Adrenal gland (tissue), 12 donors: ENCODE results near the gene LRRC46. TPM values are rescaled to one million over a fixed set of nuclear protein-coding genes. Genes with fewer than 3 reads are reported as not detected.

Experiments used
- DNase-seq, 7 donors: peaks; one replicate each; pipeline ENCODE4 v3.0.0-alpha.2; 2019 to 2020
- H3K27ac ChIP-seq, 5 donors: fragments of 200-600 bp; sonication (generic) in 4 of 5; 1 replicate in 3 of 5; 2 replicates in 2 of 5; pipeline versions ENCODE4 v1.5.1 to v1.8.0; 2016 to 2020; ENCODE audit warnings: mild to moderate bottlenecking in 1 of 5
- H3K27me3 ChIP-seq: fragments of 200-600 bp; 2 replicates; pipeline ENCODE4 v1.8.0; 2021
- H3K36me3 ChIP-seq, 2 donors: fragments of 200-600 bp; replicated peaks in 1 of 2; 1 replicate in 1 of 2; 2 replicates in 1 of 2; pipeline versions ENCODE4 v1.5.1 to v1.8.0; 2018 to 2022
- H3K4me1 ChIP-seq, 2 donors: fragments of 200-600 bp; replicated peaks in 1 of 2; 1 replicate in 1 of 2; 2 replicates in 1 of 2; pipeline versions ENCODE4 v1.5.1 to v1.8.0; 2018 to 2021
- H3K4me3 ChIP-seq, 4 donors: fragments of 200-600 bp; sonication (generic) in 3 of 4; one replicate each; pipeline ENCODE4 v1.5.1; 2016 to 2018
- H3K9me3 ChIP-seq, 3 donors: fragments of 200-600 bp; sonication (generic) in 1 of 3; replicated peaks in 1 of 3; 1 replicate in 2 of 3; 2 replicates in 1 of 3; pipeline versions ENCODE4 v1.5.1 to v1.8.0; 2016 to 2021
- CTCF ChIP-seq, 6 experiments: fragments of 450-650 bp in 4 of 6; fragments of 200-600 bp in 2 of 6; sonication (generic) in 1 of 6; IDR thresholded peaks; 1 replicate in 5 of 6; 2 replicates in 1 of 6; pipeline versions ENCODE4 v1.5.1 to v1.8.0; 2016 to 2021; ENCODE audit warnings: antibody characterized with exemption in 6 of 6, mild to moderate bottlenecking in 2 of 6, moderate library complexity in 1 of 6
- POLR2A ChIP-seq, 2 donors: fragments of 450-650 bp; IDR thresholded peaks; one replicate each; pipeline ENCODE4 v1.6.1; 2017; ENCODE audit warnings: antibody characterized with exemption in 2 of 2, mild to moderate bottlenecking in 2 of 2, moderate library complexity in 1 of 2
- WGBS, 4 donors: extraction: QIAGEN DNeasy Blood & Tissue Kit in 2 of 4; methylation state at CpG; one replicate each; pipeline versions ENCODE4 v1.1.5 to v1.1.7; 2013 to 2017; 5-methylcytosine and 5-hydroxymethylcytosine counted together
- intact Hi-C, 2 donors: fragments of 100-400 bp; cut with DNase I; formaldehyde crosslinking; loops; one replicate each; pipeline versions ENCODE4 v1.14.1 to v1.15.0; 2022 to 2023
- polyA plus RNA-seq, 3 donors: library from polyadenylated mRNA; stranded (reverse); fragments of 200-250 nt in 2 of 3; fragments of 350-450 nt in 1 of 3; fragmentation: Illumina TruSeq in 1 of 3; extraction: RNeasy Lipid Tissue Mini Kit (QIAGEN cat#74804) in 1 of 3; gene quantifications; one replicate each; pipeline ENCODE4 v1.2.3, GENCODE V29; 2013 to 2014
- total RNA-seq, 9 donors: library from RNA; depleted of rRNA in 4 of 9; stranded (reverse); fragments of >200 nt in 4 of 9; fragments of 120-200 nt in 1 of 9; fragmentation: NEBNext Ultra II Directional in 1 of 9; extraction: Animal tissue kit (Norgen Biotek cat#: 25700) in 1 of 9; gene quantifications; one replicate each; pipeline versions ENCODE4 v1.1.0 to v1.2.4, GENCODE V29; 2013 to 2023
- donor health status: healthy with polysubstance abuse.
- donor health status: Bipolar disorder and iron deficiency.
- donor health status: DM: yes; HTN: yes; CAD: no.
- donor health status: DM: no; HTN: no; CAD: no.
- donor health status: DM: no; HTN: no; CAD: no.
- donor health status: DM: yes; HTN: yes; CAD: no.

Gene LRRC46
- total and polyA plus RNA-seq, 12 donors: 0.11 to 2.3 (median 0.61) TPM; not detected in 3

GRCh38 chr17:47878203-47879027 lies 46.9 kb downstream of the LRRC46 start:
- WGBS, 4 donors: 73 to 80% (median 74%) methylated on average over 8 to 10 of the region's 10 CpGs
- no peaks in the 10 kb centered on the region for H3K36me3 ChIP-seq
- peaks cover 5% of the 10 kb centered on the region for H3K27me3 ChIP-seq
- no peaks in the 10 kb centered on the region for H3K9me3 ChIP-seq
- DNase-seq: no peak
- intact Hi-C loops: no loop called here
- no peak for TF ChIP-seq POLR2A (IDR thresholded peaks at IDR 0.05)
- no peak for TF ChIP-seq CTCF (IDR thresholded peaks at IDR 0.05)
- no peak overlapping the region for H3K4me3 ChIP-seq
- peaks cover 3 to 11% of the 10 kb centered on the region in 2 donors for H3K4me1 ChIP-seq
- no peak overlapping the region for H3K27ac ChIP-seq

DNA sequence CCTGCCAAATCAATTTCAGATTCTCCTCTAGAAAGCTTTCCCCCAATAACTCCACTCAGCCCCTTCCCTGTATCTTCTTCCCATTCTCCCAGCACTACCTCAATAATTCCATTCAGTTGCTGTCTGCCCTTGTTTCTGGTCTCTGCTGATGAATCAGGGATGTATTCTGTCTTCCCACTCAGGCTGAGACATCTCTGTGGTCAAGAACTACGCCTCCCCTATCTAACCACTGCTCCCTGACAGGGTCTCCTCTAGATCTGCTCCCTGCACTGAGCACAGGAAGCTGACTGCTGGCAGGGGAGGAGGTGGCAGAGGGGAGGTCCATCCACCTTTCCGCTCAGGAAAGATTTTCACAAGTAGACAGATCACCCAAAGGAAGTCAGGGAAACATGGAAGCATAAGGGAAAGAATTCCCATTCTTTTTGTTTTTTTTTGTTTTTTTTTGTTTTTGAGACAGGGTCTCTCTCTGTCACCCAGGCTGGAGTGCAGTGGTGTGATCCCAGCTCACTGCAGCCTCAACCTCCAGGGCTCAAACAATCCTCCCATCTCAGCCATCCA lies 47.6 kb downstream of the LRRC46 start:
- Histone ChIP-seq H3K27ac (no peak overlapping the region), H3K27me3 (peaks cover 5% of the 10 kb centered on the region), H3K9me3 (no peaks in the 10 kb centered on the region), H3K36me3 (no peaks in the 10 kb centered on the region), H3K4me3 (no peak overlapping the region), H3K4me1 (peaks cover 7 to 18% of the 10 kb centered on the region in 2 donors)
- TF ChIP-seq POLR2A (IDR thresholded peaks at IDR 0.05) (no peak), CTCF (IDR thresholded peaks at IDR 0.05) (no peak)
- intact Hi-C loops: no loop called here
- WGBS, 4 donors: 67 to 78% (median 76%) methylated on average over 2 of the region's 2 CpGs
- DNase-seq: no peak

DNA sequence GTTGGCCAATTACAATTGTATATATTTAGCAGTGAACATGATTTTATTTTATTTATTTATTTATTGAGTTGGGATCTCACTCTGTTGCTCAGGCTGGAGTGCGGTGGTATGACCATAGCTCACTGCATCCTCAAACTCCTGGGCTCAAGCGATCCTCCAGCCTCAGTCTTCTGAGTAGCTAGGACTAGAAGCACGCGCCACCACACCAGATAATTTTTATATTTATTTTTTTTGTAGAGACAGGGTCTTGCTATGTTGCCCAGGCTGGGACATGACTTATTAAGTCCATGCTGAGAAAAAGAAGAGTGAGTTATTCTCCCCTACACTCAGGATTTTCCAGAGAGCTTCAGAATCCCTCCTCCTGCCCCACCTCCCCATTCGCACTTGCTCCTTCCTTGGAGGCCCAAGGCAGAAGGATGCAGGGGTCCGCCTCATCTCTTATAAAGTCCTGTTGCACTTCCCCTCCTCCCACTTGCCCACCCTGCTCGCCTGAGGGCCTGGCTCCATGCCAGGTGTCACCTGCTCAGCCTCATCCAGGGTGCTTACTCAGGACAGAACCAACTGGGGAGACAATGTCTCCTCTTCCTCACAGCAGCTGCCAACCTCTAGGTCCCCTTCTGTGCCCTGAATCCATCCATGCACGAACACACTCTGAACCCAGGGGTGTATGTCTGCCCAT lies 48.4 kb downstream of the LRRC46 start:
- WGBS, 4 donors: 84 to 90% (median 85%) methylated on average over 7 to 8 of the region's 8 CpGs

More for the DNA sequence above, 48.4 kb downstream of the LRRC46 start:
- Histone ChIP-seq H3K9me3 (no peaks in the 10 kb centered on the region), H3K4me1 (peaks cover 12 to 26% of the 10 kb centered on the region in 2 donors), H3K36me3 (no peaks in the 10 kb centered on the region), H3K27me3 (peaks cover 5% of the 10 kb centered on the region), H3K4me3 (no peak overlapping the region), H3K27ac (no peak overlapping the region)
- intact Hi-C loops: no loop called here
- DNase-seq: no peak
- TF ChIP-seq CTCF (IDR thresholded peaks at IDR 0.05) (no peak), POLR2A (IDR thresholded peaks at IDR 0.05) (no peak)
